ENCODE results near the gene ADCY5.

- TF ChIP-seq CTCF (IDR thresholded peaks at IDR 0.05) (peak; percentile 75), POLR2AphosphoS5 (IDR thresholded peaks at IDR 0.05; ENCODE audit: low read depth, low read length) (no peak), TCF7L2 (IDR thresholded peaks at IDR 0.05; ENCODE audit: low read depth, low read length) (no peak), REST (IDR thresholded peaks at IDR 0.05; ENCODE audit: insufficient read depth in 1 of 2, low read depth in 2 of 2, low read length in 1 of 2) (no peak)
Observed at GRCh38 chr3:123365450-123366143, 83.3 kb downstream of the ADCY5 start.

Measured in Panc1 (cell line).